NCI-H69 (cell line): ENCODE results near the gene SPATA3.
A peak's percentile ranks its signal among the peaks of the same experiment; 100 is the strongest.

Experiments used
- DNase-seq: peaks from one replicate; lab custom pipeline; 2025; lab: John Stamatoyannopoulos, UW

Gene SPATA3

GRCh38 chr2:230968921-230969658 lies 26.8 kb upstream of the SPATA3 start:
- no peak for DNase-seq

- DNase-seq: no peak
Measured at GRCh38 chr2:230969659-230970015, 26.3 kb upstream of the SPATA3 start.

GRCh38 chr2:230972046-230972445 lies 23.9 kb upstream of the SPATA3 start:
- no peak for DNase-seq

GRCh38 chr2:230974096-230974913 lies 21.6 kb upstream of the SPATA3 start:
- DNase-seq: no peak

- no peak for DNase-seq
Measured at GRCh38 chr2:230975927-230976326, 20.0 kb upstream of the SPATA3 start.

- DNase-seq: no peak
Measured at GRCh38 chr2:230976671-230977171, 19.2 kb upstream of the SPATA3 start.

- no peak for DNase-seq
Measured at GRCh38 chr2:230980468-230980867, 15.5 kb upstream of the SPATA3 start.

GRCh38 chr2:230981704-230982103 lies 14.2 kb upstream of the SPATA3 start:
- DNase-seq: no peak

GRCh38 chr2:230982126-230982525 lies 13.8 kb upstream of the SPATA3 start:
- no peak for DNase-seq

GRCh38 chr2:230982528-230982927 lies 13.4 kb upstream of the SPATA3 start:
- DNase-seq: no peak

- DNase-seq: no peak
Measured at GRCh38 chr2:230983566-230983965, 12.4 kb upstream of the SPATA3 start.

- DNase-seq: no peak
Measured at GRCh38 chr2:230984393-230985220, 11.3 kb upstream of the SPATA3 start.

- no peak for DNase-seq
Measured at GRCh38 chr2:230985519-230986231, 10.2 kb upstream of the SPATA3 start.

- DNase-seq: no peak
Measured at GRCh38 chr2:230986520-230987136, 9.3 kb upstream of the SPATA3 start.

- DNase-seq: peak; percentile 75
Measured at GRCh38 chr2:230987137-230988020, 8.5 kb upstream of the SPATA3 start.

- no peak for DNase-seq
Measured at GRCh38 chr2:230989731-230990130, 6.2 kb upstream of the SPATA3 start.

- DNase-seq: no peak
Measured at GRCh38 chr2:230990131-230990898, 5.6 kb upstream of the SPATA3 start.

GRCh38 chr2:230990899-230991150 lies 5.1 kb upstream of the SPATA3 start:
- no peak for DNase-seq

GRCh38 chr2:230991598-230991997 lies 4.3 kb upstream of the SPATA3 start:
- DNase-seq: no peak

GRCh38 chr2:230996661-230997060 lies 740 bp downstream of the SPATA3 start:
- no peak for DNase-seq
